T-helper 1 cell treated with Interleukin-12 subunit alpha and Interleukin-12 subunit beta and Interleukin-4 antibody, amounts not matched to agents 30 ng/mL and 1 ng/mL, for 36 hours (primary cell): ENCODE results near the gene EFHD1. TPM values are rescaled to one million over a fixed set of nuclear protein-coding genes. Genes with fewer than 3 reads are reported as not detected.
"Not testable (repeated sequence)": the region's sequence is repeated elsewhere in the genome, so short reads cannot be mapped to it uniquely, and the experiment has no call there.

Source experiments
- intact Hi-C: fragments of 100-400 bp; cut with micrococcal nuclease; formaldehyde crosslinking; loops from one replicate; pipeline ENCODE4 v1.15.1; 2024
- total RNA-seq: library from RNA; stranded (reverse); gene quantifications from 2 replicates; pipeline ENCODE4 v1.2.3, GENCODE V29; 2022

EFHD1 gene
- total RNA-seq, 1 donor from 2014 or later, result 0.86 TPM

- intact Hi-C loops, result no loop called here
Observed at GRCh38 chr2:232645061-232645460, 11.7 kb downstream of the EFHD1 start.

- intact Hi-C loops, result no loop called here
Observed at GRCh38 chr2:232646726-232647125, 13.3 kb downstream of the EFHD1 start.

GRCh38 chr2:232647261-232647660 is 13.9 kb downstream of the EFHD1 start:
- intact Hi-C loops, result no loop called here

- intact Hi-C loops, result no loop called here
Observed at GRCh38 chr2:232649033-232649432, 15.6 kb downstream of the EFHD1 start.

- intact Hi-C loops, result no loop called here
Observed at GRCh38 chr2:232652505-232652851, 19.1 kb downstream of the EFHD1 start.

GRCh38 chr2:232653441-232653840 is 20.0 kb downstream of the EFHD1 start:
- intact Hi-C loops, result no loop called here

GRCh38 chr2:232655392-232655791 is 22.0 kb downstream of the EFHD1 start:
- intact Hi-C loops, result no loop called here

- intact Hi-C loops, result no loop called here
Observed at GRCh38 chr2:232658217-232658785, 24.9 kb downstream of the EFHD1 start.

- intact Hi-C loops, result no loop called here
Observed at GRCh38 chr2:232659359-232659758, 26.0 kb downstream of the EFHD1 start.

- intact Hi-C loops, result no loop called here
Observed at GRCh38 chr2:232662486-232663260, 29.3 kb downstream of the EFHD1 start.

- intact Hi-C loops, result no loop called here
Observed at GRCh38 chr2:232666051-232666805, 32.8 kb downstream of the EFHD1 start.

GRCh38 chr2:232667989-232668583 is 34.7 kb downstream of the EFHD1 start:
- intact Hi-C loops, result no loop called here

GRCh38 chr2:232668805-232669444 is 35.5 kb downstream of the EFHD1 start:
- intact Hi-C loops, result no loop called here

- intact Hi-C loops, result no loop called here
Observed at GRCh38 chr2:232672588-232672987, 39.2 kb downstream of the EFHD1 start.

GRCh38 chr2:232674491-232674890 is 41.1 kb downstream of the EFHD1 start:
- intact Hi-C loops, result no loop called here

- intact Hi-C loops, result no loop called here
Observed at GRCh38 chr2:232675381-232675780, 42.0 kb downstream of the EFHD1 start.

- intact Hi-C loops, result no loop called here
Observed at GRCh38 chr2:232680006-232680405, 46.6 kb downstream of the EFHD1 start.

GRCh38 chr2:232681527-232681926 is 48.1 kb downstream of the EFHD1 start:
- intact Hi-C loops, result no loop called here

GRCh38 chr2:232683368-232683767 is 50.0 kb downstream of the EFHD1 start:
- intact Hi-C loops, result no loop called here

- intact Hi-C loops, result not testable (repeated sequence)
Observed at GRCh38 chr2:232685391-232685790, 52.0 kb downstream of the EFHD1 start.

- intact Hi-C loops, result no loop called here
Observed at GRCh38 chr2:232687382-232688160, 54.2 kb downstream of the EFHD1 start.
